Spleen (tissue), 7 donors: ENCODE measurements around the gene BCAR1.
"Not testable (repeated sequence)": the region's sequence is repeated elsewhere in the genome, so short reads cannot be mapped to it uniquely, and the experiment has no call there.

ENCODE experiments used
- CTCF ChIP-seq, 11 experiments: fragments of 200-600 bp in 7 of 11; fragments of 450-650 bp in 4 of 11; sonication (generic) in 4 of 11; IDR thresholded peaks in 8 of 11; conservative IDR thresholded peaks in 3 of 11; 1 replicate in 7 of 11; 2 replicates in 4 of 11; pipeline versions ENCODE4 v1.4.0 to v1.8.0; 2016 to 2021; ENCODE audit warnings: antibody characterized with exemption in 11 of 11, inconsistent platforms in 4 of 11, mild to moderate bottlenecking in 1 of 11
- POLR2A ChIP-seq, 3 donors: fragments of 450-650 bp; IDR thresholded peaks; one replicate each; pipeline ENCODE4 v1.5.1; 2017; ENCODE audit warnings: antibody characterized with exemption in 3 of 3, mild to moderate bottlenecking in 1 of 3
- POLR2AphosphoS5 ChIP-seq, 3 donors: sonication (generic); formaldehyde crosslinking; IDR thresholded peaks; one replicate each; pipeline ENCODE4 v1.5.1; 2017; ENCODE audit warnings: antibody characterized with exemption in 3 of 3
- donor health status: DM: no; HTN: no; CAD: no; lungs with moderate emphysema.
- donor health status: DM: no; HTN: no; CAD: no.
- donor health status: DM: no; HTN: no; CAD: no.

GRCh38 chr16:75269358-75269757 is 17.9 kb upstream of the BCAR1 start:
- TF ChIP-seq CTCF (IDR thresholded peaks at IDR 0.05 in 8 of 11, conservative IDR thresholded peaks at IDR 0.05 in 3 of 11); POLR2A (IDR thresholded peaks at IDR 0.05); POLR2AphosphoS5 (IDR thresholded peaks at IDR 0.05): not testable (repeated sequence)
